Gastrocnemius medialis (tissue), 4 donors: Measurements from ENCODE around the gene MFSD11.

Experiments used
- POLR2A ChIP-seq, 2 donors: fragments of 450-650 bp; IDR thresholded peaks; one replicate each; pipeline ENCODE4 v1.6.1; 2017; ENCODE audit warnings: antibody characterized with exemption in 2 of 2, mild to moderate bottlenecking in 2 of 2, moderate library complexity in 2 of 2
- TF ChIP-seq, protein P1 (sequence below), 5 experiments: fragments of 450-650 bp in 3 of 5; fragments of 200-600 bp in 2 of 5; sonication (generic) in 2 of 5; IDR thresholded peaks in 4 of 5; conservative IDR thresholded peaks in 1 of 5; 1 replicate in 4 of 5; 2 replicates in 1 of 5; pipeline ENCODE4 v1.5.1; 2016 to 2019; ENCODE audit warnings: antibody characterized with exemption in 5 of 5, mild to moderate bottlenecking in 3 of 5, moderate library complexity in 3 of 5

DNA sequence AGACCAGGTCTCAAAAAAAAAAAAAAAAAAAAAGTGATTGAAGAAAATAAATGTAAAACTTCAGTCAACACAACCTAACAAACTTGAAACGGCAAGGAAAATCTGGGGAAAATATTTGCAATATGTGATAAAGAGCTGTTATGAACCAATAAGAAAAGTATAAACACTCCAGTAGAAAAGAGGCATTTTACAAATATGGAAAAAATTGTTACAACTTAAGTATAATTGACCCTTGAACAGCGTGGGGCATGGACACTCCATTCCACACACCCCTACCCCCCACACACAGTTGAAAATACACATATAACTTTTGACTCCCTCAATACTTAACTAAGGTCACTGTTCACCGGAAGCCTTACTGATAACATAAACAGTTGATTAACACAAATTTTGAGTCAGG is 20.7 kb downstream of the MFSD11 start:
- TF ChIP-seq, protein P1, sequence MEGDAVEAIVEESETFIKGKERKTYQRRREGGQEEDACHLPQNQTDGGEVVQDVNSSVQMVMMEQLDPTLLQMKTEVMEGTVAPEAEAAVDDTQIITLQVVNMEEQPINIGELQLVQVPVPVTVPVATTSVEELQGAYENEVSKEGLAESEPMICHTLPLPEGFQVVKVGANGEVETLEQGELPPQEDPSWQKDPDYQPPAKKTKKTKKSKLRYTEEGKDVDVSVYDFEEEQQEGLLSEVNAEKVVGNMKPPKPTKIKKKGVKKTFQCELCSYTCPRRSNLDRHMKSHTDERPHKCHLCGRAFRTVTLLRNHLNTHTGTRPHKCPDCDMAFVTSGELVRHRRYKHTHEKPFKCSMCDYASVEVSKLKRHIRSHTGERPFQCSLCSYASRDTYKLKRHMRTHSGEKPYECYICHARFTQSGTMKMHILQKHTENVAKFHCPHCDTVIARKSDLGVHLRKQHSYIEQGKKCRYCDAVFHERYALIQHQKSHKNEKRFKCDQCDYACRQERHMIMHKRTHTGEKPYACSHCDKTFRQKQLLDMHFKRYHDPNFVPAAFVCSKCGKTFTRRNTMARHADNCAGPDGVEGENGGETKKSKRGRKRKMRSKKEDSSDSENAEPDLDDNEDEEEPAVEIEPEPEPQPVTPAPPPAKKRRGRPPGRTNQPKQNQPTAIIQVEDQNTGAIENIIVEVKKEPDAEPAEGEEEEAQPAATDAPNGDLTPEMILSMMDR (IDR thresholded peaks at IDR 0.05 in 4 of 5, conservative IDR thresholded peaks at IDR 0.05 in 1 of 5), result no peak
- TF ChIP-seq POLR2A (IDR thresholded peaks at IDR 0.05), result no peak
